GM23248 (cell line): ENCODE measurements around the gene CDC14A. TPM values are rescaled to one million over a fixed set of nuclear protein-coding genes. Genes with fewer than 3 reads are reported as not detected.

Experiments used
- DNase-seq: peaks from one replicate; pipeline ENCODE4 v3.0.0-alpha.2; 2015
- H2AFZ ChIP-seq: fragments of 200-600 bp; sonication (generic); 2 replicates; pipeline ENCODE4 v1.6.1; 2016; ENCODE audit warnings: antibody characterized with exemption
- H3F3A ChIP-seq: fragments of 200-600 bp; sonication (generic); 2 replicates; pipeline ENCODE4 v1.6.1; 2016; ENCODE audit warnings: mild to moderate bottlenecking, antibody characterized with exemption, mixed run types; ENCODE audit not compliant: insufficient read depth
- H3K27ac ChIP-seq: fragments of 200-600 bp; sonication (generic); 2 replicates; pipeline ENCODE4 v1.5.1; 2016; ENCODE audit warnings: mild to moderate bottlenecking
- H3K27me3 ChIP-seq: fragments of 200-600 bp; sonication (generic); replicated peaks from 2 replicates; pipeline ENCODE4 v1.6.1; 2016; ENCODE audit warnings: mild to moderate bottlenecking; ENCODE audit not compliant: insufficient read depth
- H3K36me3 ChIP-seq: fragments of 200-600 bp; sonication (generic); 2 replicates; pipeline ENCODE4 v1.6.1; 2016; ENCODE audit warnings: low read depth, mild to moderate bottlenecking
- H3K4me1 ChIP-seq: fragments of 200-600 bp; sonication (generic); 2 replicates; pipeline ENCODE4 v1.6.1; 2016; ENCODE audit warnings: mild to moderate bottlenecking; ENCODE audit not compliant: insufficient read depth
- H3K4me2 ChIP-seq: fragments of 200-600 bp; sonication (generic); one replicate; pipeline ENCODE4 v1.6.1; 2016; ENCODE audit warnings: mild to moderate bottlenecking; ENCODE audit not compliant: unreplicated experiment
- H3K4me3 ChIP-seq: fragments of 200-600 bp; sonication (generic); 2 replicates; pipeline ENCODE4 v1.5.1; 2016; ENCODE audit warnings: mild to moderate bottlenecking
- H3K79me2 ChIP-seq: fragments of 200-600 bp; sonication (generic); 2 replicates; pipeline ENCODE4 v1.6.1; 2016; ENCODE audit warnings: mild to moderate bottlenecking; ENCODE audit not compliant: insufficient read depth
- H3K9ac ChIP-seq: fragments of 200-600 bp; sonication (generic); 2 replicates; pipeline ENCODE4 v1.6.1; 2016; ENCODE audit warnings: mild to moderate bottlenecking
- H3K9me2 ChIP-seq: fragments of 200-600 bp; sonication (generic); 2 replicates; pipeline ENCODE4 v1.6.1; 2016; ENCODE audit warnings: mixed run types, mild to moderate bottlenecking, moderate library complexity; ENCODE audit not compliant: insufficient read depth
- H3K9me3 ChIP-seq: fragments of 200-600 bp; sonication (generic); one replicate; pipeline ENCODE4 v1.6.1; 2017; ENCODE audit warnings: low read depth
- H4K20me1 ChIP-seq: fragments of 200-600 bp; sonication (generic); 2 replicates; pipeline ENCODE4 v1.6.0; 2016; ENCODE audit not compliant: insufficient read depth
- EZH2 ChIP-seq: fragments of 200-600 bp; sonication (generic); IDR thresholded peaks from 2 replicates; pipeline ENCODE4 v1.6.1; 2018; ENCODE audit warnings: antibody characterized with exemption, mild to moderate bottlenecking; ENCODE audit not compliant: insufficient read depth, poor library complexity, severe bottlenecking
- EZH2phosphoT487 ChIP-seq: fragments of 200-600 bp; sonication (generic); IDR thresholded peaks from 2 replicates; pipeline ENCODE4 v1.6.1; 2018; ENCODE audit warnings: antibody characterized with exemption, moderate library complexity, mild to moderate bottlenecking, low read depth; ENCODE audit not compliant: insufficient read depth
- WGBS, 2 experiments: methylation state at CpG; one replicate each; pipeline ENCODE4 v1.1.6; 2015 to 2017; ENCODE audit warnings: low lambda C conversion rate in 2 of 2, low coverage in 1 of 2; ENCODE audit errors: missing lambda C conversion rate in 2 of 2; 5-methylcytosine and 5-hydroxymethylcytosine counted together
- in situ Hi-C: fragments of 300-500 bp; cut with MboI; formaldehyde crosslinking; loops from 2 replicates; pipeline ENCODE4 v1.15.0; 2020
- polyA plus RNA-seq: library from polyadenylated mRNA; unstranded; fragments of >200 nt; fragmentation: Nextera tagmentation; extraction: Ambion mirVana; gene quantifications from 2 replicates; pipeline ENCODE4 v1.2.1, GENCODE V29; 2016
- total RNA-seq: library from RNA; depleted of rRNA; stranded (reverse); fragments of >200 nt; shearing (Covaris generic); gene quantifications from 2 replicates; pipeline ENCODE4 v1.2.3, GENCODE V29; 2014

Gene CDC14A
- total and polyA plus RNA-seq, 2 experiments from 2014 or later, result 1.5 to 1.8 TPM

GRCh38 chr1:100431954-100432353 lies 79.6 kb downstream of the CDC14A start:
- Histone ChIP-seq H3K4me2 (no peak overlapping the region), H3K27ac (no peak overlapping the region), H3K4me3 (no peak overlapping the region), H3F3A (no peaks in the 10 kb centered on the region), H3K9ac (no peak overlapping the region), H3K9me3 (no peaks in the 10 kb centered on the region), H3K79me2 (no peaks in the 10 kb centered on the region), H4K20me1 (no peaks in the 10 kb centered on the region), H2AFZ (no peak overlapping the region), H3K9me2 (no peaks in the 10 kb centered on the region), H3K4me1 (no peaks in the 10 kb centered on the region), H3K27me3 (no peaks in the 10 kb centered on the region), H3K36me3 (no peaks in the 10 kb centered on the region)
- TF ChIP-seq EZH2phosphoT487 (no peak), EZH2 (no peak)
- 82 to 85% methylated on average over 2 of the region's 2 CpGs for WGBS, 2 experiments
- DNase-seq, result no peak
- in situ Hi-C loops, result no loop called here

- Histone ChIP-seq H2AFZ (no peak overlapping the region), H3K9me3 (no peaks in the 10 kb centered on the region), H3K27ac (no peak overlapping the region), H3K9me2 (no peaks in the 10 kb centered on the region), H3F3A (no peaks in the 10 kb centered on the region), H3K4me1 (no peaks in the 10 kb centered on the region), H3K4me2 (no peak overlapping the region), H4K20me1 (no peaks in the 10 kb centered on the region), H3K36me3 (no peaks in the 10 kb centered on the region), H3K79me2 (no peaks in the 10 kb centered on the region), H3K9ac (no peak overlapping the region), H3K4me3 (no peak overlapping the region), H3K27me3 (no peaks in the 10 kb centered on the region)
- in situ Hi-C loops, result no loop called here
- WGBS, 2 experiments, result 79 to 83% methylated on average over 1 of the region's 1 CpG
- no peak for DNase-seq
- no peak for TF ChIP-seq EZH2phosphoT487
- no peak for TF ChIP-seq EZH2
These were observed 81.3 kb downstream of the CDC14A start for GRCh38 chr1:100433563-100433962.

- Histone ChIP-seq H3K9ac (no peak overlapping the region), H3K4me1 (no peaks in the 10 kb centered on the region), H2AFZ (no peak overlapping the region), H3K79me2 (no peaks in the 10 kb centered on the region), H3K9me3 (no peaks in the 10 kb centered on the region), H3K4me2 (no peak overlapping the region), H3K36me3 (no peaks in the 10 kb centered on the region), H3K9me2 (no peaks in the 10 kb centered on the region), H3K27ac (no peak overlapping the region), H3K4me3 (no peak overlapping the region), H3F3A (no peaks in the 10 kb centered on the region), H4K20me1 (no peaks in the 10 kb centered on the region), H3K27me3 (no peaks in the 10 kb centered on the region)
- TF ChIP-seq EZH2 (no peak), EZH2phosphoT487 (no peak)
- 86 to 87% methylated on average over 2 of the region's 2 CpGs for WGBS, 2 experiments
- no peak for DNase-seq
- in situ Hi-C loops, result no loop called here
These were observed 82.5 kb downstream of the CDC14A start for GRCh38 chr1:100434831-100435230.

- WGBS, 2 experiments, result 97 to 100% methylated on average over 1 of the region's 1 CpG
These were observed 86.1 kb downstream of the CDC14A start for GRCh38 chr1:100438375-100438774.

GRCh38 chr1:100438789-100439188 lies 86.5 kb downstream of the CDC14A start:
- Histone ChIP-seq H3K9me3 (no peaks in the 10 kb centered on the region), H3K4me1 (no peaks in the 10 kb centered on the region), H3K4me2 (no peak overlapping the region), H3K4me3 (no peak overlapping the region), H3K9me2 (no peaks in the 10 kb centered on the region), H3K36me3 (no peaks in the 10 kb centered on the region), H3F3A (no peaks in the 10 kb centered on the region), H4K20me1 (no peaks in the 10 kb centered on the region), H2AFZ (no peak overlapping the region), H3K79me2 (no peaks in the 10 kb centered on the region), H3K9ac (no peak overlapping the region), H3K27me3 (no peaks in the 10 kb centered on the region), H3K27ac (no peak overlapping the region)
- DNase-seq, result no peak
- 58 to 63% methylated on average over 3 of the region's 3 CpGs for WGBS, 2 experiments
- TF ChIP-seq EZH2phosphoT487 (no peak), EZH2 (no peak)
- in situ Hi-C loops, result no loop called here

More at GRCh38 chr1:100438375-100438774, 86.1 kb downstream of the CDC14A start:
- no peaks in the 10 kb centered on the region for H3F3A ChIP-seq
- no peaks in the 10 kb centered on the region for H4K20me1 ChIP-seq
- H3K9me2 ChIP-seq, result no peaks in the 10 kb centered on the region
- no peak for DNase-seq
- no peak overlapping the region for H3K9ac ChIP-seq
- no peak overlapping the region for H2AFZ ChIP-seq
- no peaks in the 10 kb centered on the region for H3K79me2 ChIP-seq
- no peaks in the 10 kb centered on the region for H3K9me3 ChIP-seq
- H3K4me2 ChIP-seq, result no peak overlapping the region
- no peaks in the 10 kb centered on the region for H3K36me3 ChIP-seq
- H3K27ac ChIP-seq, result no peak overlapping the region
- TF ChIP-seq EZH2phosphoT487 (no peak), EZH2 (no peak)
- no peaks in the 10 kb centered on the region for H3K4me1 ChIP-seq
- in situ Hi-C loops, result no loop called here
- no peaks in the 10 kb centered on the region for H3K27me3 ChIP-seq
- no peak overlapping the region for H3K4me3 ChIP-seq
